NCI-H1436 (cell line): ENCODE measurements around the gene PCDH1.
"Not testable (repeated sequence)": the region's sequence is repeated elsewhere in the genome, so short reads cannot be mapped to it uniquely, and the experiment has no call there.

Experiments used
- DNase-seq: peaks from one replicate; lab custom pipeline; 2025; lab: John Stamatoyannopoulos, UW

PCDH1 gene

GRCh38 chr5:141878186-141878710 lies at the start of gene PCDH1:
TSS of gene PCDH1 (minus strand) at chr5:141878410. CDS start at chr5:141878262, 148 bp downstream.
- DNase-seq: peak; percentile 30

DNA sequence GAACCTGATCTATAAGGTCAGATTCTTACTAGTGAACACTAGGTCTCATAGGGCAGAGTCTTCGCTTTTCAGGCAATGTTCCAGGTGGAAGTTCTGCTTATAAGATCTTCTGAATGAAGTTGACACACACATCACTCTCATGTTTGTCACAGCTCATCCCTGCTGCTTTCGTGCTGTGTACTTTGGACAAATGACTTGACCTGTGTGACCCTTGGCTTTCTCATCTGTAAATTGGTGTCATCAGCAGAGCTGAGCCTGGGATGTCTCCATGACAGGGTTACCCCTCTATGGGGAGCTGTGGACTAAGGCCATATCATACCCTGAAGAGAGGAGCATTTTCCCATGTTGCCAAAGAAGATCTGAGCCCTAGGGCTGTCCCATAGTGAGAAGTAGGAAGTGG lies 48.2 kb upstream of the PCDH1 start:
- no peak for DNase-seq

DNA sequence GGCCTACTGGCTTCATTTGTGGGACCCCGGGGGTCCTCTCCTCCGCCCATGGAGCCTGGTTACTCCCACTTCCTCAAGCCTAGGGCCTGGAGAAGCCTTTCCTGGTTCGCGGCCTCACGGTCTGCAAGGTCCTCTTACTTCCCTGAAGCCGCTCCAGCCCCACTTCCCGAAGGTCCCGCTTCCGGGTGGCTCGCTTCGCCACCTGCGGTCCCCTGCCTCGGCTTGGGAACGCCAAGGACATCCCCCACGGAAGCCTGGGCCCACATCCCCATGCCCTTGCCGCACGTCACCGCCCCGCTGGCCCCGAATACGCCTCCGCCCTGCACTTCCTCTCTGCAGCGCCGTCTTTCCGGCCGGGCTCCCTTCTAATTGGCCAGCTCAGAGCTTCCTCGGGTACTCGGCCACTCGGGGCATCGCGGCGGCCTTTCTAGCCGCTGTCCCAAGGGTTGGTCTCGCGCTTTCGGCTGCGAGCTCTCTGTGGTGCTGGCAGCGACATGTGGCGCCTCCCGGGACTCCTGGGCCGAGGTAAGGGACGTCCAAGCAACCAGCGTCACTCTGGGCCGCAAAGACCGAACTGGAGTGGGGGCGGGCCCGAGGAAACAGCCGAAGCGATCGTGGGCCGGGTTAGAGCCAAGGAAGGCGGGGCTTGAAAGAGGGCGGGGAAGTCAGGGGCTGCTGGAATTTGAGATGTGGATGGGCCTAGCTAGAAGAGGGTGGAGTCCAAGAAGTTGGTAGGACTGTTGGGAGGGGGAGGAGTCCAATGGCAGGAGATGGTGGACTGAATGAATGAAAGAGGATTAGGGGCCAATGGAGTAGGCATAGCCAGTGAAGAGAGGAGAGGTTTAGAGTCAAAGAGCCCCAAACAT lies 45.5 kb upstream of the PCDH1 start, which contains the start of gene DELE1:
TSS of gene DELE1 (plus strand) at position 424 of the 866 bp plus-strand sequence. CDS start at position 495, 71 bp downstream.
- DNase-seq: peak; percentile 87

- not testable (repeated sequence) for DNase-seq
Measured at GRCh38 chr5:141922827-141923447, 44.7 kb upstream of the PCDH1 start.

DNA sequence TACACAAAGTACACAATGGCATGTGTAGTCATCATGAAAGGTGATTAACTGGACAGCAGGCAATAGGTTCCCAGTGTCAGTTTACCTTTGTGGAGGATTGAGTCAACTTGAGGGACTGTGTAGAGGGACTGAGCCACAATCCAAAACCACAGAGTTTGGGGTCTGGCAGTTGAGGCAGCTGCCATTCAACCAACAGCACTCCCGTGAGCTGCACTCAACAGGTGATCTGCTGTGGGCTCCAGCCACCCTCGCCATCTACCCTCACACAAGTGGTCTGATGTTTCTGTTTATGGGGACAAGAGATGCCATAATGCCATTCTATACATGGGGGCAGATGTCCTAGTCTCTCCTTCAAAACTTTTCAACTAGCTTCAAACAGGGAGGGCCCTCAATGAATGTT lies 42.6 kb upstream of the PCDH1 start:
- no peak for DNase-seq

DNA sequence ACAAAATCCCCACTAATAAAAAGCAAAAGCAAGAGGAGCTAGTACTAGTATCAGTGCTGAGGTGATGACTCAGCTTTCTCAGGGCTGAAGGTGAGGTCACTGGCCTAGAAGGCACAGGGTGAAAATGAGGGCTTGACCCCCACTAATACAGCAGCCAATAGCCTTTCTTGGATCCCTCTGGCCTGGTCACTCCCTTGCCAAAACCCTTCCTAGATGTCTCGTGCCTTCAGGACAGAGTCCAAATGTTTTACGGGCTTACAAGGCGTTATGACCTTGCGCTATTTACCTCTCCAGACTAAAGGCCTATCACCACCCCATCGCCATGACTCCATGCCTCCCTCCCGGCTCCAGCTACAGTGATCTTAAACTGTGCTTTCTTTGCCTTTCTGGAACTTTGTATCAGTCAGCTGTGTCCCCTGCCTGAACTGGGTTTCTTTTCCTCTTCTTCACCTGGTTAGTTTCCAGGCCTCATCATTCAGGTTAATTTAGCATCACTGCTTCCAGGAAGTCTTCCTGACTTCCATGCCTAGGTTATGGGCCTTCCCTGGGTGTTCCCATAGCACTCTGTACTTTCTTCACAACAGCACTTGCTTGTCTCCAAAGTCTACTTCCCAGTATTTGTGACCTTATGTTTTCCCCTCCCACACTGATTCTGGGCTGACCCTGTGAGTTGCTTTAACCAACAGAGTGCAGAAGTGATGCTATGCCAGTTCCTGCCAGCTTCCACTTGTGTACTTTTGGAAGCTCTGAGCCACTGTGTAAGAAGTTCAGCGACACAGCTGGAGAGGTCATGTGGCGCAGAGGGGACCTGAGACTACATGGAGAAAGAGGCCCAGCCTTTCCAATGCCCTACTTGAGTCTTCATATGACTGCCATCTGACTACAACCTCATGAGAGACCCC lies 41.3 kb upstream of the PCDH1 start:
- DNase-seq: no peak

GRCh38 chr5:141917760-141918159 lies 39.5 kb upstream of the PCDH1 start:
- DNase-seq: no peak

- DNase-seq: no peak
Measured at GRCh38 chr5:141916522-141916921, 38.3 kb upstream of the PCDH1 start.

DNA sequence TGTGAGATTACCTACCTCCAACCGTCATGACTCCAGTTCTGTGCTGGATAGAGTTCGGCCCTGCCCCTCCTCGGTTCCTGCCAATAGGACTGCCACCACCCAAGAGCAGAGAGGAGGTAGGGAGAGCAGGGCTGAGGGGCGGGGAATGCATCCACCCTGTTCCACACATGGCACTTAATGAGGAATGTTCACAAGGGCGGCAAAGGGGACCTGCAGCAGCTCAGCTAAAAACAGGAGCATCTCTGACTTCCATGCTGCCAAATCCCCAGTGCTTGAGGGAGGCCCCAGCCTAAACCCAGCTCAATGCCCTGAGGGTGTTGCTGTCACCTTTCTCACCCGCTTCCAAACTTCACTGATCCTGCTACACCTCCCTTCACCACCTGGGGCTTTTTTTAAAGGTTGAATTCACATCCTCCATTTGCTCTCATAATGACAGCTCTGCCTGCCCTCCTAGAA lies 37.7 kb upstream of the PCDH1 start:
- no peak for DNase-seq

GRCh38 chr5:141914797-141915196 lies 36.6 kb upstream of the PCDH1 start:
- no peak for DNase-seq

GRCh38 chr5:141914199-141914743 lies 36.1 kb upstream of the PCDH1 start:
- peak; percentile 26 for DNase-seq

DNA sequence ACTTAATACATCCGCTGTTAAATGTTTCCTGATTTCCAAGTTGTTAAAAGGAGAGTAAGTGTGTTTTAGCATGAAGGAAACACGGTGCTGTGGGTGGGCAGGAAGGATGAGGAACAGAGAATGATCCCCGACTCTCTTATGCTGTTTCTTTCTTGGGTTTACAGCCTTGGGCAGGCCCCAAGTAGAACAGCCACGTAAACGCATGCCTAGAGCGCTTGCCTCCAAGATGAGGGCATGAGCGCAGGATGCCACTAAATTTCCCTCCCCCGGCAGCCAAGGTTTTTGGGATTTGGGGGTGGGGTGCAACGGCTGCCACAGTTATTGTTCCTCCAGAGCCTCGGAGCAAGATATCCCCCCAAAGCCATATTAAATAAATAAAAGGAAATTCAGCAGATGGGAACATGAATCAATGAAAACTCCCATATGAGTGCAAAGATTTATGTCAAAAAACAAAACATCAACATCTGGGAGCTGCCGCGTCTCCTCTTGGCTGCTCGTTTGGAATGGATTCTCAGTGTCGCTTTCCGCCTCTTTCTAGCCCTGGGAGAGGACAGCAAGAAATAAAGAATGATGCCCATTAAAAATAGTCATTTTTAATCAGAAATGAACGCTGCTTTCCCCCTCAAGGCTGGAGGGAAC lies 35.5 kb upstream of the PCDH1 start:
- DNase-seq: no peak

- DNase-seq: no peak
Measured at GRCh38 chr5:141910271-141910673, 32.1 kb upstream of the PCDH1 start.

- DNase-seq: no peak
Measured at GRCh38 chr5:141909212-141909611, 31.0 kb upstream of the PCDH1 start.

DNA sequence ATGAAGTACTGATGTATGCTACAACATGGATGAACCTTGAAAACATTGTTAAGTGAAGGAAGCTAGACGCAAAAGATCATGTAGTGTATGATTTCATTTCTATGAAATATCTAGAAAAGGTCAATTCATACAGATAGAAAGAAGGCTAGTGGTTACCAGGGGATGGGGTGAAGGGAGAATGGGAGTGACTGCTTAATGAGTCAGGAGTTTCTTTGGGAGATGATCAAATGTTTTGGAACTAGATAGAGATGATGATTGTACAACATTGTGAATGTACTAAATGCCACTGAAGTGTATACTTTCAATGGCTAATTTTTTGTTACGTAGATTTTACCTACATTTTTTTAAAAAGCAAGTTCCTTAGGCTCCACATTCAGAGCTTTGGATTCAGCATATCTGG lies 30.6 kb upstream of the PCDH1 start:
- DNase-seq: no peak

- DNase-seq: no peak
Measured at GRCh38 chr5:141906972-141907371, 28.8 kb upstream of the PCDH1 start.

- DNase-seq: no peak
Measured at GRCh38 chr5:141906517-141906916, 28.3 kb upstream of the PCDH1 start.

GRCh38 chr5:141904551-141904950 lies 26.3 kb upstream of the PCDH1 start:
- no peak for DNase-seq

GRCh38 chr5:141903261-141903660 lies 25.1 kb upstream of the PCDH1 start:
- no peak for DNase-seq

- DNase-seq: no peak
Measured at GRCh38 chr5:141902015-141902814, 24.0 kb upstream of the PCDH1 start.
